Measurements from ENCODE around the gene DOK7. TPM values are rescaled to one million over a fixed set of nuclear protein-coding genes. Genes with fewer than 3 reads are reported as not detected.
A peak's percentile ranks its signal among the peaks of the same experiment; 100 is the strongest.

Gene DOK7
- total and polyA plus RNA-seq, 4 experiments from 2014 or later, result 0.10 TPM; not detected in 3

DNA sequence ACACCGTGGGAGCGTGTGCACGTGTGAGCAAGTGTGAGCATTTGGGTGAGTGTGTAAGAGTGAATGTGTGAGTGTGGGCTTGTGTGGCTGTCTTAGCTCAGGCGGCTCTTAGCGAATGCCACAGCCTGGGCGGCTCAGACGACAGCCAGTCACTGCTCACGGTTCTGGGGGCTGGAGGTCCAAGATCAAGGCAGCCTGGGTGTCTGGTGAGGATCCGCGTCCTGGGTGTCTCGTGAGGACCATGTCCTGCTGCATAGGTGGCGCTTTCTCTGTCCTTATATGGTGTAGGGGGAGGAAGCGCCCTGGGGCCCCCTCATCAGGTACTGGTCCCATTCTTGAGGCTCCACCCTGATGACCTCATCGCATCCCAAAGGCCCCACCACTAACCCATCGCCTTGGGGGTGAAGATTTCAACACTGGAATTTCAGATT, 4.5 kb downstream of the DOK7 start:
- DNase-seq, result no peak
- H3K36me3 ChIP-seq (ENCODE audit: insufficient read depth, low read length), result no peaks in the 10 kb centered on the region
- CTCF ChIA-PET (ENCODE audit: partially characterized antibody), result no interaction called here
- no peak overlapping the region for H3K4me3 ChIP-seq (ENCODE audit: low read length in 2 of 2)
- no peaks in the 10 kb centered on the region for H3K4me1 Mint-ChIP-seq
- no peaks in the 10 kb centered on the region for H3K36me3 Mint-ChIP-seq
- H3K9me3 ChIP-seq (ENCODE audit: control insufficient read depth in 1 of 2, low read length in 2 of 2), result no peaks in the 10 kb centered on the region
- intact Hi-C loops (cut with micrococcal nuclease), result no loop called here
- no peak overlapping the region for H3K4me3 Mint-ChIP-seq
- no peak overlapping the region for H3K27ac ChIP-seq (ENCODE audit: low read depth, low read length)
- no peaks in the 10 kb centered on the region for H3K9me3 Mint-ChIP-seq
- H3K27me3 ChIP-seq (ENCODE audit: insufficient read depth, low read length), result no peaks in the 10 kb centered on the region
- H3K27ac Mint-ChIP-seq, result no peak overlapping the region
- H3K4me1 ChIP-seq (ENCODE audit: insufficient read depth, low read length), result no peaks in the 10 kb centered on the region
- POLR2A ChIA-PET (ENCODE audit: partially characterized antibody), result no interaction called here
- H3K27me3 Mint-ChIP-seq, result peaks cover 6 to 7% of the 10 kb centered on the region in 2 donors

- Mint-ChIP-seq H3K9me3 (no peaks in the 10 kb centered on the region), H3K27ac (no peak overlapping the region), H3K36me3 (no peaks in the 10 kb centered on the region), H3K4me1 (no peaks in the 10 kb centered on the region), H3K27me3 (peaks cover 5 to 7% of the 10 kb centered on the region in 2 donors), H3K4me3 (no peak overlapping the region)
- DNase-seq, result peak in 1 of 5 donors; percentile 16
- no peaks in the 10 kb centered on the region for H3K36me3 ChIP-seq (ENCODE audit: insufficient read depth, low read length)
- POLR2A ChIA-PET (ENCODE audit: partially characterized antibody), result no interaction called here
- CTCF ChIA-PET (ENCODE audit: partially characterized antibody), result no interaction called here
- no peak overlapping the region for H3K4me3 ChIP-seq (ENCODE audit: low read length in 2 of 2)
- H3K9me3 ChIP-seq (ENCODE audit: control insufficient read depth in 1 of 2, low read length in 2 of 2), result no peaks in the 10 kb centered on the region
- no peaks in the 10 kb centered on the region for H3K4me1 ChIP-seq (ENCODE audit: insufficient read depth, low read length)
- H3K27ac ChIP-seq (ENCODE audit: low read depth, low read length), result no peak overlapping the region
- no peaks in the 10 kb centered on the region for H3K27me3 ChIP-seq (ENCODE audit: insufficient read depth, low read length)
- intact Hi-C loops (cut with micrococcal nuclease), result no loop called here
Measured at GRCh38 chr4:3468154-3468553, 5.0 kb downstream of the DOK7 start.

DNA sequence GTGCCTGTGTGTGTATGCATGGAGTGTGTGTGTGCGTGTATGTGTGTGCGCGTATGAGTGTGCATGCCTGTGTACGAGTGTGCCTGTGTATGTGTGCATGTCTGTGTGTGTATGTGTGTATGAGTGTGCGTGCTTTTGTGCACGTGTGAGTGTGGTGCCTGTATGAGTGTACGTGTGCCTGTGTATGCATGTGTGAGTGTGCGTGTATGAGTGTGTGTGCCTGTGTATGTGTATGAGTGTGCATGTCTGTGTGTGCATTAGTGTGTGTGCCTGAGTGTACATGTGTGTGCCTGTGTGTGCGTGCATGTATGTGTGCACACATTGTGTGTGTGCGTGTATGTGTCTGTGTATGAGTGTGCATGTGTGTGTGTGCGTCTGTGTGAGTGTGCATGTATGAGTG, 5.7 kb downstream of the DOK7 start:
- POLR2A ChIA-PET (ENCODE audit: partially characterized antibody), result no interaction called here
- H3K27ac Mint-ChIP-seq, result no peak overlapping the region
- H3K4me3 Mint-ChIP-seq, result no peak overlapping the region
- no peaks in the 10 kb centered on the region for H3K9me3 Mint-ChIP-seq
- peaks cover 5 to 7% of the 10 kb centered on the region in 2 donors for H3K27me3 Mint-ChIP-seq
- CTCF ChIA-PET (ENCODE audit: partially characterized antibody), result no interaction called here
- DNase-seq, result no peak
- H3K36me3 ChIP-seq (ENCODE audit: insufficient read depth, low read length), result no peaks in the 10 kb centered on the region
- no peaks in the 10 kb centered on the region for H3K27me3 ChIP-seq (ENCODE audit: insufficient read depth, low read length)
- H3K4me1 Mint-ChIP-seq, result no peaks in the 10 kb centered on the region
- H3K27ac ChIP-seq (ENCODE audit: low read depth, low read length), result no peak overlapping the region
- intact Hi-C loops (cut with micrococcal nuclease), result no loop called here
- no peaks in the 10 kb centered on the region for H3K4me1 ChIP-seq (ENCODE audit: insufficient read depth, low read length)
- H3K36me3 Mint-ChIP-seq, result no peaks in the 10 kb centered on the region
- H3K9me3 ChIP-seq (ENCODE audit: control insufficient read depth in 1 of 2, low read length in 2 of 2), result no peaks in the 10 kb centered on the region
- no peak overlapping the region for H3K4me3 ChIP-seq (ENCODE audit: low read length in 2 of 2)

- H3K4me1 Mint-ChIP-seq, result no peaks in the 10 kb centered on the region
- intact Hi-C loops (cut with micrococcal nuclease), result no loop called here
- CTCF ChIA-PET (ENCODE audit: partially characterized antibody), result no interaction called here
Measured at GRCh38 chr4:3469386-3470243, 6.5 kb downstream of the DOK7 start.

GRCh38 chr4:3470244-3471097, 7.4 kb downstream of the DOK7 start:
- H3K27me3 Mint-ChIP-seq, result peaks cover under 1 to 1% of the 10 kb centered on the region in 2 donors
- H3K4me1 ChIP-seq (ENCODE audit: insufficient read depth, low read length), result no peaks in the 10 kb centered on the region
- no peaks in the 10 kb centered on the region for H3K27me3 ChIP-seq (ENCODE audit: insufficient read depth, low read length)
- H3K36me3 Mint-ChIP-seq, result no peaks in the 10 kb centered on the region
- H3K27ac Mint-ChIP-seq, result no peak overlapping the region
- H3K4me3 Mint-ChIP-seq, result no peak overlapping the region
- H3K27ac ChIP-seq (ENCODE audit: low read depth, low read length), result no peak overlapping the region
- H3K4me3 ChIP-seq (ENCODE audit: low read length in 2 of 2), result no peak overlapping the region
- H3K9me3 Mint-ChIP-seq, result no peaks in the 10 kb centered on the region
- ChIA-PET CTCF (ENCODE audit: partially characterized antibody) (interaction anchor here (2.3 kb wide), 1 partner anchor 10 kb away, joined by 7 read pairs; no protein-coding TSS in a partner anchor), POLR2A (ENCODE audit: partially characterized antibody) (no interaction called here)
- H3K9me3 ChIP-seq (ENCODE audit: control insufficient read depth in 1 of 2, low read length in 2 of 2), result no peaks in the 10 kb centered on the region
- DNase-seq, result no peak
- H3K4me1 Mint-ChIP-seq, result no peaks in the 10 kb centered on the region
- intact Hi-C loops (cut with micrococcal nuclease), result no loop called here
- no peaks in the 10 kb centered on the region for H3K36me3 ChIP-seq (ENCODE audit: insufficient read depth, low read length)

More at GRCh38 chr4:3469386-3470243, 6.5 kb downstream of the DOK7 start:
- no peak overlapping the region for H3K27ac ChIP-seq (ENCODE audit: low read depth, low read length)
- no peak overlapping the region for H3K4me3 ChIP-seq (ENCODE audit: low read length in 2 of 2)
- no peak overlapping the region for H3K4me3 Mint-ChIP-seq
- DNase-seq, result peak in 1 of 5 donors; percentile 24
- H3K9me3 Mint-ChIP-seq, result no peaks in the 10 kb centered on the region
- H3K27me3 ChIP-seq (ENCODE audit: insufficient read depth, low read length), result no peaks in the 10 kb centered on the region
- H3K36me3 ChIP-seq (ENCODE audit: insufficient read depth, low read length), result no peaks in the 10 kb centered on the region
- no peak overlapping the region for H3K27ac Mint-ChIP-seq
- peaks cover 5 to 7% of the 10 kb centered on the region in 2 donors for H3K27me3 Mint-ChIP-seq
- no peaks in the 10 kb centered on the region for H3K9me3 ChIP-seq (ENCODE audit: control insufficient read depth in 1 of 2, low read length in 2 of 2)
- H3K4me1 ChIP-seq (ENCODE audit: insufficient read depth, low read length), result no peaks in the 10 kb centered on the region
- POLR2A ChIA-PET (ENCODE audit: partially characterized antibody), result no interaction called here
- H3K36me3 Mint-ChIP-seq, result no peaks in the 10 kb centered on the region

- Mint-ChIP-seq H3K27me3 (no peaks in the 10 kb centered on the region), H3K27ac (no peak overlapping the region), H3K9me3 (no peaks in the 10 kb centered on the region), H3K36me3 (no peaks in the 10 kb centered on the region), H3K4me1 (no peaks in the 10 kb centered on the region), H3K4me3 (no peak overlapping the region)
- Histone ChIP-seq H3K27me3 (ENCODE audit: insufficient read depth, low read length) (no peaks in the 10 kb centered on the region), H3K9me3 (ENCODE audit: control insufficient read depth in 1 of 2, low read length in 2 of 2) (no peaks in the 10 kb centered on the region), H3K27ac (ENCODE audit: low read depth, low read length) (no peak overlapping the region), H3K36me3 (ENCODE audit: insufficient read depth, low read length) (no peaks in the 10 kb centered on the region), H3K4me1 (ENCODE audit: insufficient read depth, low read length) (no peaks in the 10 kb centered on the region), H3K4me3 (ENCODE audit: low read length in 2 of 2) (no peak overlapping the region)
- DNase-seq, result no peak
- ChIA-PET CTCF (ENCODE audit: partially characterized antibody) (interaction anchor here (2.3 kb wide), 1 partner anchor 9 kb away, joined by 7 read pairs; no protein-coding TSS in a partner anchor), POLR2A (ENCODE audit: partially characterized antibody) (no interaction called here)
- intact Hi-C loops (cut with micrococcal nuclease), result no loop called here
Measured at GRCh38 chr4:3471098-3471760, 8.1 kb downstream of the DOK7 start.

DNA sequence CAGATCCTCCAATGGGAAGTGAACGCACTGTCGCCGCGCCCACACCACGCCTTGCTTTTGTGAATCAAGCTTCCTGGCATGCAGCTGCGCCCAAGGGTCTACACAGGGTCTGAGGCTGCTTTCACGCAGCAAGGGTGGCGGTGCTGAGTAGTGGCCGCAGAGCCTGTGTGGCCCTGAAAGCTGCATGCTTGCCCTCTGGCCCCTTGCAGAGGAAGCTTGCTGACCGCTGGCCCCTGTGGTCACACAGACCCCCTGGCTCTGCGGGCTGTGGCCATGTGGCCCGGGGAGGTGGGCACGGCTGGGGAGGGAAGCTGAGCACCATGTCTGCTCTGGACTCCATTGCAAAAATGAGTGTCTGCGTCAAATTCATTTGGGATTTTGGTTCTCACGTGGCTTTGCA, 8.8 kb downstream of the DOK7 start:
- peaks cover 0 to 2% of the 10 kb centered on the region in 2 donors for H3K27me3 Mint-ChIP-seq
- CTCF ChIA-PET (ENCODE audit: partially characterized antibody), result interaction anchor here (2.3 kb wide), 1 partner anchor 9 kb away, joined by 7 read pairs; no protein-coding TSS in a partner anchor
- POLR2A ChIA-PET (ENCODE audit: partially characterized antibody), result no interaction called here

More for the DNA sequence above, 8.8 kb downstream of the DOK7 start:
- Mint-ChIP-seq H3K4me3 (no peak overlapping the region), H3K27ac (no peak overlapping the region), H3K9me3 (no peaks in the 10 kb centered on the region), H3K4me1 (no peaks in the 10 kb centered on the region), H3K36me3 (no peaks in the 10 kb centered on the region)
- H3K36me3 ChIP-seq (ENCODE audit: insufficient read depth, low read length), result no peaks in the 10 kb centered on the region
- no peak overlapping the region for H3K27ac ChIP-seq (ENCODE audit: low read depth, low read length)
- DNase-seq, result no peak
- no peaks in the 10 kb centered on the region for H3K9me3 ChIP-seq (ENCODE audit: control insufficient read depth in 1 of 2, low read length in 2 of 2)
- no peaks in the 10 kb centered on the region for H3K27me3 ChIP-seq (ENCODE audit: insufficient read depth, low read length)
- no peaks in the 10 kb centered on the region for H3K4me1 ChIP-seq (ENCODE audit: insufficient read depth, low read length)
- H3K4me3 ChIP-seq (ENCODE audit: low read length in 2 of 2), result no peak overlapping the region
- intact Hi-C loops (cut with micrococcal nuclease), result no loop called here
